K562 (cell line): ENCODE results near the gene SRBD1. TPM values are rescaled to one million over a fixed set of nuclear protein-coding genes. Genes with fewer than 3 reads are reported as not detected.

Source experiments
- ATAC-seq: fragments of 200-7000 bp; cut with Tn5 transposase; 3 replicates; pipeline ENCODE4 v1.9.1; 2020; ENCODE audit warnings: moderate library complexity
- BruUV-seq: library from RNA; stranded (reverse); fragments of 400-500 nt; replicated peaks from 2 replicates; lab custom pipeline; 2021; lab: Mats Ljungman, UMichigan
- CTCF ChIA-PET: fragments of 300-600 bp; formaldehyde crosslinking; extraction: SDS; loops from one replicate; lab custom pipeline; 2021; ENCODE audit warnings: low intra/inter-chr PET ratio; lab: Yijun Ruan, JAX
- POLR2A ChIA-PET: fragments of 300-600, 350-650 bp; sonication (Branson Sonifier 250); formaldehyde crosslinking; extraction: SDS; loops from one replicate; lab custom pipeline; 2021; ENCODE audit warnings: antibody characterized with exemption, inconsistent platforms; lab: Yijun Ruan, JAX
- DNase-seq, 4 experiments: peaks; one replicate each; pipeline versions ENCODE4 v3.0.0 to v3.0.0-alpha.2; 2011 to 2018; ENCODE audit warnings: low spot score in 3 of 4, mixed read lengths in 3 of 4; ENCODE audit errors: extremely low read depth in 1 of 4
- FAIRE-seq: peaks from 2 replicates; lab custom pipeline; 2011; peaks lifted over from hg19 to GRCh38; lab: Jason Lieb, UNC
- H2AFZ ChIP-seq: 2 replicates; pipeline ENCODE4 v1.6.0; 2011; ENCODE audit warnings: low read depth, low read length, control low read depth, inconsistent platforms
- H3K27ac ChIP-seq: fragments of 200-600 bp; 3 replicates; pipeline ENCODE4 v1.8.0; 2011; ENCODE audit warnings: low read depth, mild to moderate bottlenecking, control low read depth, inconsistent platforms, low read length, moderate library complexity, mixed read lengths; ENCODE audit errors: extremely low read depth
- H3K27me3 ChIP-seq, 2 experiments: fragments of 300-600 bp in 1 of 2; 2 replicates in 1 of 2; 3 replicates in 1 of 2; pipeline versions ENCODE4 v1.6.0 to v1.8.0; 2011; ENCODE audit warnings: inconsistent platforms in 2 of 2, low read length in 2 of 2, mild to moderate bottlenecking in 1 of 2, mixed read lengths in 1 of 2, moderate library complexity in 1 of 2; ENCODE audit not compliant: control insufficient read depth in 2 of 2, insufficient read depth in 2 of 2
- H3K36me3 ChIP-seq: fragments of 300-600 bp; 3 replicates; pipeline ENCODE4 v1.8.0; 2011; ENCODE audit warnings: mild to moderate bottlenecking, low read length, inconsistent platforms; ENCODE audit not compliant: control insufficient read depth, insufficient read depth
- H3K4me1 ChIP-seq, 2 experiments: fragments of 200-600 bp in 1 of 2; replicated peaks in 1 of 2; 2 replicates in 1 of 2; 3 replicates in 1 of 2; pipeline versions ENCODE4 v1.5.1 to v1.8.0; 2011; ENCODE audit warnings: inconsistent platforms in 2 of 2, low read length in 2 of 2, mild to moderate bottlenecking in 1 of 2, mixed read lengths in 1 of 2, moderate library complexity in 1 of 2; ENCODE audit not compliant: control insufficient read depth in 2 of 2, insufficient read depth in 2 of 2
- H3K4me2 ChIP-seq: 2 replicates; pipeline ENCODE4 v1.6.1; 2011; ENCODE audit warnings: low read length, control low read depth, inconsistent platforms, mixed read lengths; ENCODE audit not compliant: insufficient read depth
- H3K4me3 ChIP-seq: fragments of 200-600 bp; sonication (generic), shearing (Covaris generic); 2 replicates; pipeline ENCODE4 v1.5.1; 2016; ENCODE audit warnings: control low read depth, inconsistent platforms
- H3K79me2 ChIP-seq: fragments of 200-600 bp; 3 replicates; pipeline ENCODE4 v1.8.0; 2011; ENCODE audit warnings: low read length, inconsistent platforms; ENCODE audit not compliant: control insufficient read depth, insufficient read depth
- H3K9ac ChIP-seq, 2 experiments: 2 replicates each; pipeline versions ENCODE4 v1.6.0 to v1.6.1; 2011; ENCODE audit warnings: low read depth in 2 of 2, low read length in 2 of 2, control low read depth in 1 of 2, inconsistent platforms in 1 of 2, mild to moderate bottlenecking in 1 of 2, mixed read lengths in 1 of 2; ENCODE audit not compliant: insufficient read depth in 1 of 2
- H3K9me1 ChIP-seq: one replicate; pipeline ENCODE4 v1.6.0; 2011; ENCODE audit warnings: inconsistent platforms, mild to moderate bottlenecking, low read length, moderate library complexity; ENCODE audit not compliant: control insufficient read depth, insufficient read depth
- H3K9me3 ChIP-seq: replicated peaks from 2 replicates; pipeline ENCODE4 v1.5.1; 2011; ENCODE audit warnings: low read depth, low read length, inconsistent platforms; ENCODE audit not compliant: control insufficient read depth, insufficient read depth
- H4K20me1 ChIP-seq: replicated peaks from 2 replicates; pipeline ENCODE4 v1.6.1; 2011; ENCODE audit warnings: low read length, inconsistent platforms, mixed read lengths; ENCODE audit not compliant: control insufficient read depth, insufficient read depth
- CEBPG ChIP-seq, 3 experiments: fragments of 200-800 bp in 1 of 3; sonication (Bioruptor generic) in 1 of 3; sonication (generic) in 1 of 3; formaldehyde crosslinking in 1 of 3; IDR thresholded peaks in 2 of 3; conservative IDR thresholded peaks in 1 of 3; 2 replicates each; pipeline versions ENCODE4 v1.6.1 to v1.8.0; 2016 to 2022; ENCODE audit warnings: missing compliant biosample characterization in 2 of 3, missing genetic modification characterization in 2 of 3, mild to moderate bottlenecking in 1 of 3, missing genetic modification reagents in 1 of 3
- MTF1 ChIP-seq: fragments of 250-450 bp; sonication (Bioruptor Pico); IDR thresholded peaks from 2 replicates; pipeline ENCODE4 v1.9.0; 2021; ENCODE audit warnings: moderate library complexity, mild to moderate bottlenecking, inconsistent platforms, borderline replicate concordance
- NCOA4 ChIP-seq: fragments of 450-650 bp; IDR thresholded peaks from 2 replicates; pipeline ENCODE4 v1.6.1; 2018; ENCODE audit warnings: mild to moderate bottlenecking; ENCODE audit not compliant: partially characterized antibody
- SAP30 ChIP-seq: fragments of 200-600 bp; sonication (generic); IDR thresholded peaks from 2 replicates; pipeline ENCODE4 v1.6.1; 2012; ENCODE audit warnings: borderline replicate concordance, low read depth, mild to moderate bottlenecking, moderate library complexity, low read length, control low read depth, inconsistent platforms; ENCODE audit not compliant: insufficient read depth, poor library complexity, severe bottlenecking
- SPI1 ChIP-seq: IDR thresholded peaks from 2 replicates; pipeline ENCODE4 v1.6.1; 2011; ENCODE audit warnings: low read depth, low read length, control low read depth, borderline replicate concordance
- ZBTB17 ChIP-seq: fragments of 450-650 bp; formaldehyde crosslinking; IDR thresholded peaks from 2 replicates; pipeline ENCODE4 v1.4.0; 2020; ENCODE audit warnings: mild to moderate bottlenecking
- ZNF232 ChIP-seq: sonication (generic); formaldehyde crosslinking; IDR thresholded peaks from 2 replicates; pipeline ENCODE4 v1.8.0; 2022; ENCODE audit warnings: mild to moderate bottlenecking, missing genetic modification reagents
- whole genome bisulfite sequencing: fragments of 100-300 bp; shearing (Covaris generic); methylation state at CpG from one replicate; pipeline ENCODE4 v1.1.6; 2016; ENCODE audit warnings: low coverage, mixed read lengths; ENCODE audit not compliant: insufficient coverage; ENCODE audit errors: missing lambda C conversion rate; 5-methylcytosine and 5-hydroxymethylcytosine counted together
- in situ Hi-C: fragments of 300-500 bp; cut with MboI; formaldehyde crosslinking; loops from 4 replicates; pipeline ENCODE4 v1.15.0; 2018; ENCODE audit warnings: inconsistent platforms, mixed read lengths
- intact Hi-C: fragments of 100-400 bp; cut with micrococcal nuclease; formaldehyde crosslinking; loops from 2 replicates; pipeline ENCODE4 v1.14.2; 2022
- polyA plus RNA-seq, 8 experiments: library from polyadenylated mRNA; depleted of rRNA in 4 of 8; stranded (reverse) in 5 of 8; unstranded in 3 of 8; fragments of >200 nt; fragmentation: Nextera tagmentation in 2 of 8; fragmentation: Illumina TruSeq in 1 of 8; extraction: Ambion mirVana in 2 of 8; extraction: Trizol in 1 of 8; gene quantifications; 2 replicates each; pipeline versions ENCODE4 v1.2.1 to v1.2.3, GENCODE V29; 2011 to 2014; ENCODE audit warnings: inconsistent platforms in 1 of 8, missing spikeins in 1 of 8
- total RNA-seq, 7 experiments: library from RNA; depleted of rRNA in 6 of 7; stranded (reverse); fragments of >200 nt in 6 of 7; fragmentation: Illumina TruSeq in 2 of 7; extraction: Trizol in 2 of 7; gene quantifications; 2 replicates each; pipeline versions ENCODE4 v1.2.1 to v1.2.3, GENCODE V29; 2011 to 2021; ENCODE audit warnings: low replicate concordance in 1 of 7
- TF ChIP-seq, protein P1 (sequence below): fragments of 450-650 bp; IDR thresholded peaks from 2 replicates; pipeline ENCODE4 v1.6.1; 2017; ENCODE audit warnings: mild to moderate bottlenecking, moderate library complexity
- TF ChIP-seq, protein P2 (sequence below): sonication (generic); formaldehyde crosslinking; IDR thresholded peaks from 2 replicates; pipeline ENCODE4 v1.4.0; 2020; ENCODE audit warnings: mild to moderate bottlenecking, missing genetic modification reagents
- TF ChIP-seq, protein P3 (sequence below): fragments of 250-450 bp; sonication (Bioruptor Pico); IDR thresholded peaks from 2 replicates; pipeline ENCODE4 v1.8.0; 2021; ENCODE audit warnings: borderline replicate concordance, mild to moderate bottlenecking, moderate library complexity; ENCODE audit not compliant: poor library complexity, severe bottlenecking

Gene SRBD1
- total and polyA plus RNA-seq, 9 of the 15 experiments (the other 6 are each of a cell fraction or from before 2014, with no cell fraction given) = 6.9 to 23.2 (median 14.7) TPM

DNA sequence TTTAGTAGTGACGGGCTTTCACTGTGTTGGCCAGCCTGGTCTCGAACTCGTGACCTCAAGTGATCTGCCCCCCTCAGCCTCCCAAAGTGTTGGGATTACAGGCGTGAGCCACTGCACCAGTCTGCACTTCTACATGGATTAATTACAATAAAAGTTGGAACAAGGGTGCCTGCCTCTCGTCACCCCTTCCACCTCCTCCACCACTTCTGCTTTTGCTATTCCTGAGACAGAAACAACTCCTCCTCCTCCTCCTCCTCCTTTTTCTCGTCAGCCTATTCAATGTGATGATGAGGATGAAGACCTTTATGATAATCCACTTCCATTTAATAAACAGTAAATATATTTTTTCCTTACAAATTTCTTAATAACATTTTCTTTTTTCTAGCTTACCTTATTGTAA lies 35.2 kb downstream of the SRBD1 start:
- DNase-seq = no peak
- Histone ChIP-seq H3K9me3 (no peaks in the 10 kb centered on the region), H3K9ac (no peak overlapping the region), H3K4me2 (no peak overlapping the region), H3K4me1 (no peaks in the 10 kb centered on the region), H3K79me2 (no peaks in the 10 kb centered on the region), H3K9me1 (no peaks in the 10 kb centered on the region), H3K36me3 (peaks cover 38% of the 10 kb centered on the region; the same call in 2 of the 3 replicates), H2AFZ (no peak overlapping the region), H3K27ac (no peak overlapping the region), H4K20me1 (no peaks in the 10 kb centered on the region), H3K27me3 (no peaks in the 10 kb centered on the region), H3K4me3 (no peak overlapping the region)
- no TSS peak for BruUV-seq
- CTCF ChIA-PET = no interaction called here
- POLR2A ChIA-PET = no interaction called here
- no peak for ATAC-seq
- in situ Hi-C loops = no loop called here
- TF ChIP-seq SPI1 = 0 out of 2 replicates have a peak, but pooled peaks have one; percentile 29
- TF ChIP-seq MTF1 = no peak
- FAIRE-seq = no peak
- intact Hi-C loops = no loop called here
- 92% methylated on average over 6 of the region's 6 CpGs for WGBS

DNA sequence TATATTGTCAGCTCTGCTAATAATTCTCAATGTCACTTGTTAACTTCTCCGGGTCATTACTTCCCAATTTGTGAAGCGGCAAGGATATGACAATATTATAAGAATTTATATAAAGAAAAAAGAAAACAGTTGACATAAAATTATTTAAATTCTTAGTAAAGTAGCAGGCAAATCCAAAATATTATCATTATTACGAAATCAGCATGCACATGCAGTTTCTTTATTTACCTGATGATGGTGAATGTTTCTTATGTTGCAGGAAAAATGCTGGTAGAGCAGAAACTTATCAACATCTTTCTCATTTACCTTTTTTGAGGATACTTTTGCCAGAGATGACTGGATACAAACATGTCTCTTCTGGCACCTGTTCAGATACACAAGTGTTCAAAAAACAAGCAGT lies 38.1 kb downstream of the SRBD1 start:
- BruUV-seq = no TSS peak
- H3K27me3 ChIP-seq = no peaks in the 10 kb centered on the region
- intact Hi-C loops = no loop called here
- in situ Hi-C loops = no loop called here
- no peaks in the 10 kb centered on the region for H3K79me2 ChIP-seq
- ATAC-seq = no peak
- no peaks in the 10 kb centered on the region for H4K20me1 ChIP-seq
- DNase-seq = no peak
- ChIA-PET CTCF (no interaction called here), POLR2A (no interaction called here)
- no peak overlapping the region for H3K4me3 ChIP-seq
- H3K4me2 ChIP-seq = no peak overlapping the region
- H3K9ac ChIP-seq = no peak overlapping the region
- H3K9me1 ChIP-seq = no peaks in the 10 kb centered on the region
- WGBS = 97% methylated on average over 3 of the region's 3 CpGs
- FAIRE-seq = no peak
- no peak overlapping the region for H3K27ac ChIP-seq
- peaks cover 0 to 5% of the 10 kb centered on the region in 2 experiments; a peak in 1 of 5 replicates for H3K4me1 ChIP-seq
- peaks cover 46% of the 10 kb centered on the region for H3K36me3 ChIP-seq
- no peak overlapping the region for H2AFZ ChIP-seq
- H3K9me3 ChIP-seq = no peaks in the 10 kb centered on the region
- TF ChIP-seq CEBPG (CRISPR knock-in tag; IDR thresholded peaks at IDR 0.05) (no peak), CEBPG (tag; conservative IDR thresholded peaks at IDR 0.05 in 1 of 2, IDR thresholded peaks at IDR 0.05 in 1 of 2) (peak in 1 of 2 experiments; percentile 41; a peak in 1 of 4 replicates), ZNF232 (CRISPR knock-in tag) (no peak), ZBTB17 (no peak), SAP30 (no peak), NCOA4 (no peak)
- TF ChIP-seq, protein P1, sequence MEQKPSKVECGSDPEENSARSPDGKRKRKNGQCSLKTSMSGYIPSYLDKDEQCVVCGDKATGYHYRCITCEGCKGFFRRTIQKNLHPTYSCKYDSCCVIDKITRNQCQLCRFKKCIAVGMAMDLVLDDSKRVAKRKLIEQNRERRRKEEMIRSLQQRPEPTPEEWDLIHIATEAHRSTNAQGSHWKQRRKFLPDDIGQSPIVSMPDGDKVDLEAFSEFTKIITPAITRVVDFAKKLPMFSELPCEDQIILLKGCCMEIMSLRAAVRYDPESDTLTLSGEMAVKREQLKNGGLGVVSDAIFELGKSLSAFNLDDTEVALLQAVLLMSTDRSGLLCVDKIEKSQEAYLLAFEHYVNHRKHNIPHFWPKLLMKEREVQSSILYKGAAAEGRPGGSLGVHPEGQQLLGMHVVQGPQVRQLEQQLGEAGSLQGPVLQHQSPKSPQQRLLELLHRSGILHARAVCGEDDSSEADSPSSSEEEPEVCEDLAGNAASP = no peak
- TF ChIP-seq, protein P2, sequence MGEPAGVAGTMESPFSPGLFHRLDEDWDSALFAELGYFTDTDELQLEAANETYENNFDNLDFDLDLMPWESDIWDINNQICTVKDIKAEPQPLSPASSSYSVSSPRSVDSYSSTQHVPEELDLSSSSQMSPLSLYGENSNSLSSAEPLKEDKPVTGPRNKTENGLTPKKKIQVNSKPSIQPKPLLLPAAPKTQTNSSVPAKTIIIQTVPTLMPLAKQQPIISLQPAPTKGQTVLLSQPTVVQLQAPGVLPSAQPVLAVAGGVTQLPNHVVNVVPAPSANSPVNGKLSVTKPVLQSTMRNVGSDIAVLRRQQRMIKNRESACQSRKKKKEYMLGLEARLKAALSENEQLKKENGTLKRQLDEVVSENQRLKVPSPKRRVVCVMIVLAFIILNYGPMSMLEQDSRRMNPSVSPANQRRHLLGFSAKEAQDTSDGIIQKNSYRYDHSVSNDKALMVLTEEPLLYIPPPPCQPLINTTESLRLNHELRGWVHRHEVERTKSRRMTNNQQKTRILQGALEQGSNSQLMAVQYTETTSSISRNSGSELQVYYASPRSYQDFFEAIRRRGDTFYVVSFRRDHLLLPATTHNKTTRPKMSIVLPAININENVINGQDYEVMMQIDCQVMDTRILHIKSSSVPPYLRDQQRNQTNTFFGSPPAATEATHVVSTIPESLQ = no peak
- TF ChIP-seq, protein P3, sequence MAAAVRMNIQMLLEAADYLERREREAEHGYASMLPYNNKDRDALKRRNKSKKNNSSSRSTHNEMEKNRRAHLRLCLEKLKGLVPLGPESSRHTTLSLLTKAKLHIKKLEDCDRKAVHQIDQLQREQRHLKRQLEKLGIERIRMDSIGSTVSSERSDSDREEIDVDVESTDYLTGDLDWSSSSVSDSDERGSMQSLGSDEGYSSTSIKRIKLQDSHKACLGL (CRISPR knock-in tag) = no peak
